Neural cell (in vitro differentiated cells): ENCODE data around the gene CPHXL2. TPM values are rescaled to one million over a fixed set of nuclear protein-coding genes. Genes with fewer than 3 reads are reported as not detected.

Source experiments
- H2AFZ ChIP-seq: fragments of 200-600, 300-800 bp; sonication (generic), shearing (Covaris generic); 2 replicates; pipeline ENCODE4 v1.6.0; 2014; ENCODE audit warnings: low read depth, mild to moderate bottlenecking, antibody characterized with exemption, low read length, moderate library complexity
- H3F3A ChIP-seq: fragments of 200-600 bp; shearing (Covaris generic); 2 replicates; pipeline ENCODE4 v1.6.1; 2016; ENCODE audit warnings: mild to moderate bottlenecking, moderate library complexity, mixed read lengths, antibody characterized with exemption, low read length; ENCODE audit not compliant: insufficient read depth, poor library complexity, severe bottlenecking
- H3K27ac ChIP-seq: fragments of 200-600, 300-800 bp; sonication (generic), shearing (Covaris generic); 2 replicates; pipeline ENCODE4 v1.5.1; 2014; ENCODE audit warnings: mild to moderate bottlenecking, low read length, moderate library complexity
- H3K27me3 ChIP-seq: fragments of 300-800, 200-600 bp; sonication (generic), shearing (Covaris generic); 2 replicates; pipeline ENCODE4 v1.6.0; 2014; ENCODE audit warnings: mild to moderate bottlenecking, low read depth, low read length, moderate library complexity; ENCODE audit not compliant: insufficient read depth
- H3K36me3 ChIP-seq: fragments of 300-800, 200-600 bp; sonication (generic), shearing (Covaris generic); 2 replicates; pipeline ENCODE4 v1.5.1; 2014; ENCODE audit warnings: mild to moderate bottlenecking, antibody characterized with exemption, low read length, moderate library complexity; ENCODE audit not compliant: insufficient read depth
- H3K4me2 ChIP-seq: fragments of 300-800, 200-600 bp; sonication (generic), shearing (Covaris generic); 2 replicates; pipeline ENCODE4 v1.6.0; 2014; ENCODE audit warnings: mild to moderate bottlenecking, low read length
- H3K4me3 ChIP-seq: fragments of 300-800, 200-600 bp; sonication (generic), shearing (Covaris generic); 2 replicates; pipeline ENCODE4 v1.5.1; 2014; ENCODE audit warnings: mild to moderate bottlenecking, low read length, moderate library complexity
- H3K79me2 ChIP-seq: fragments of 200-600 bp; shearing (Covaris generic); replicated peaks from 2 replicates; pipeline ENCODE4 v1.6.0; 2014; ENCODE audit warnings: mild to moderate bottlenecking, low read length, moderate library complexity; ENCODE audit not compliant: insufficient read depth
- H3K9ac ChIP-seq: fragments of 300-800, 200-600 bp; sonication (generic), shearing (Covaris generic); 2 replicates; pipeline ENCODE4 v1.6.1; 2016; ENCODE audit warnings: mild to moderate bottlenecking, low read length, mixed read lengths
- H3K9me2 ChIP-seq: fragments of 200-600 bp; shearing (Covaris generic); 2 replicates; pipeline ENCODE4 v1.6.1; 2016; ENCODE audit warnings: mild to moderate bottlenecking, low read length, mixed read lengths; ENCODE audit not compliant: insufficient read depth
- H3K9me3 ChIP-seq: fragments of 200-600, 300-800 bp; sonication (generic), shearing (Covaris generic); 2 replicates; pipeline ENCODE4 v1.6.1; 2016; ENCODE audit warnings: mild to moderate bottlenecking, mixed run types, low read length, moderate library complexity, mixed read lengths
- H4K20me1 ChIP-seq: fragments of 200-600 bp; shearing (Covaris generic); 2 replicates; pipeline ENCODE4 v1.6.1; 2016; ENCODE audit warnings: mild to moderate bottlenecking, mixed run types; ENCODE audit not compliant: insufficient read depth
- EP300 ChIP-seq: fragments of 450-650 bp; conservative IDR thresholded peaks from 2 replicates; pipeline ENCODE4 v1.6.1; 2014; ENCODE audit warnings: antibody characterized with exemption, mild to moderate bottlenecking, moderate library complexity; ENCODE audit not compliant: poor library complexity, severe bottlenecking
- EZH2 ChIP-seq: fragments of 200-600, 300-800 bp; shearing (Covaris generic), sonication (generic); IDR thresholded peaks from 2 replicates; pipeline ENCODE4 v1.6.1; 2014; ENCODE audit warnings: antibody characterized with exemption, low read length, borderline replicate concordance, mild to moderate bottlenecking; ENCODE audit not compliant: insufficient read depth, poor library complexity, severe bottlenecking
- MXI1 ChIP-seq: fragments of 450-650 bp; conservative IDR thresholded peaks from 2 replicates; pipeline ENCODE4 v1.6.1; 2014; ENCODE audit warnings: antibody characterized with exemption, mild to moderate bottlenecking; ENCODE audit not compliant: poor library complexity, severe bottlenecking
- POLR2AphosphoS5 ChIP-seq: IDR thresholded peaks from 2 replicates; pipeline ENCODE4 v1.6.1; 2012
- RAD21 ChIP-seq: fragments of 450-650 bp; conservative IDR thresholded peaks from 2 replicates; pipeline ENCODE4 v1.6.1; 2014; ENCODE audit warnings: antibody characterized with exemption, mild to moderate bottlenecking, moderate library complexity
- SMC3 ChIP-seq: fragments of 450-650 bp; conservative IDR thresholded peaks from 2 replicates; pipeline ENCODE4 v1.6.1; 2014; ENCODE audit warnings: antibody characterized with exemption, mild to moderate bottlenecking, moderate library complexity; ENCODE audit not compliant: poor library complexity
- TAF1 ChIP-seq: IDR thresholded peaks from 2 replicates; pipeline ENCODE4 v1.6.1; 2012; ENCODE audit warnings: low read depth
- polyA plus RNA-seq: library from polyadenylated mRNA; depleted of rRNA; stranded (reverse); fragments of >200 nt; gene quantifications from 2 replicates; pipeline ENCODE4 v1.2.3, GENCODE V29; 2014
- TF ChIP-seq, protein P1 (sequence below): IDR thresholded peaks from 2 replicates; pipeline ENCODE4 v1.6.1; 2012; ENCODE audit warnings: borderline replicate concordance
- TF ChIP-seq, protein P2 (sequence below): fragments of 450-650 bp; IDR thresholded peaks from 2 replicates; pipeline ENCODE4 v1.5.1; 2014; ENCODE audit warnings: antibody characterized with exemption, mild to moderate bottlenecking, moderate library complexity; ENCODE audit not compliant: poor library complexity, severe bottlenecking

The CPHXL2 gene
- polyA plus RNA-seq, 1 donor from 2014 or later: not detected

DNA sequence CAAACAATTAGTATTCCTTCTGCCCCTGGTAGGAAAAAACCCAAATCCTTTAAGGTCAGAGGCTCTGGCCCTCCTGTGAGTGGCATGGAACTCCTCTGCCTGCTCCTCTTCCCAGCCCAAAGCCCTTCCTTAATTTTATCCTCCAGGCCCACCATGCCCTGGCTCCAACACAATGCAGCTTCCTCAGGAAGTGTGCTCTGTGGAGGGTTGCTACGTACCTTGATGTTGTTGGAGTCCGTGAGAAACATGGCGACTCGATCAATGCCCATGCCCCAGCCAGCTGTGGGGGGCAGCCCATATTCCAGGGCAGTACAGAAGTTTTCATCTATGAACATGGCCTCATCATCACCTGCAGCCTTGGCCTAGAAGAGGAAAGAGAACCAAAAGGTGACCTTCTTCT, 48.5 kb downstream of the CPHXL2 start:
- H3K9me3 ChIP-seq: no peaks in the 10 kb centered on the region
- TF ChIP-seq, protein P1, sequence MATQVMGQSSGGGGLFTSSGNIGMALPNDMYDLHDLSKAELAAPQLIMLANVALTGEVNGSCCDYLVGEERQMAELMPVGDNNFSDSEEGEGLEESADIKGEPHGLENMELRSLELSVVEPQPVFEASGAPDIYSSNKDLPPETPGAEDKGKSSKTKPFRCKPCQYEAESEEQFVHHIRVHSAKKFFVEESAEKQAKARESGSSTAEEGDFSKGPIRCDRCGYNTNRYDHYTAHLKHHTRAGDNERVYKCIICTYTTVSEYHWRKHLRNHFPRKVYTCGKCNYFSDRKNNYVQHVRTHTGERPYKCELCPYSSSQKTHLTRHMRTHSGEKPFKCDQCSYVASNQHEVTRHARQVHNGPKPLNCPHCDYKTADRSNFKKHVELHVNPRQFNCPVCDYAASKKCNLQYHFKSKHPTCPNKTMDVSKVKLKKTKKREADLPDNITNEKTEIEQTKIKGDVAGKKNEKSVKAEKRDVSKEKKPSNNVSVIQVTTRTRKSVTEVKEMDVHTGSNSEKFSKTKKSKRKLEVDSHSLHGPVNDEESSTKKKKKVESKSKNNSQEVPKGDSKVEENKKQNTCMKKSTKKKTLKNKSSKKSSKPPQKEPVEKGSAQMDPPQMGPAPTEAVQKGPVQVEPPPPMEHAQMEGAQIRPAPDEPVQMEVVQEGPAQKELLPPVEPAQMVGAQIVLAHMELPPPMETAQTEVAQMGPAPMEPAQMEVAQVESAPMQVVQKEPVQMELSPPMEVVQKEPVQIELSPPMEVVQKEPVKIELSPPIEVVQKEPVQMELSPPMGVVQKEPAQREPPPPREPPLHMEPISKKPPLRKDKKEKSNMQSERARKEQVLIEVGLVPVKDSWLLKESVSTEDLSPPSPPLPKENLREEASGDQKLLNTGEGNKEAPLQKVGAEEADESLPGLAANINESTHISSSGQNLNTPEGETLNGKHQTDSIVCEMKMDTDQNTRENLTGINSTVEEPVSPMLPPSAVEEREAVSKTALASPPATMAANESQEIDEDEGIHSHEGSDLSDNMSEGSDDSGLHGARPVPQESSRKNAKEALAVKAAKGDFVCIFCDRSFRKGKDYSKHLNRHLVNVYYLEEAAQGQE: no peak
- TF ChIP-seq EZH2 (no peak), MXI1 (no peak), POLR2AphosphoS5 (no peak), RAD21 (no peak), SMC3 (no peak), TAF1 (no peak), EP300 (no peak)
- TF ChIP-seq, protein P2, sequence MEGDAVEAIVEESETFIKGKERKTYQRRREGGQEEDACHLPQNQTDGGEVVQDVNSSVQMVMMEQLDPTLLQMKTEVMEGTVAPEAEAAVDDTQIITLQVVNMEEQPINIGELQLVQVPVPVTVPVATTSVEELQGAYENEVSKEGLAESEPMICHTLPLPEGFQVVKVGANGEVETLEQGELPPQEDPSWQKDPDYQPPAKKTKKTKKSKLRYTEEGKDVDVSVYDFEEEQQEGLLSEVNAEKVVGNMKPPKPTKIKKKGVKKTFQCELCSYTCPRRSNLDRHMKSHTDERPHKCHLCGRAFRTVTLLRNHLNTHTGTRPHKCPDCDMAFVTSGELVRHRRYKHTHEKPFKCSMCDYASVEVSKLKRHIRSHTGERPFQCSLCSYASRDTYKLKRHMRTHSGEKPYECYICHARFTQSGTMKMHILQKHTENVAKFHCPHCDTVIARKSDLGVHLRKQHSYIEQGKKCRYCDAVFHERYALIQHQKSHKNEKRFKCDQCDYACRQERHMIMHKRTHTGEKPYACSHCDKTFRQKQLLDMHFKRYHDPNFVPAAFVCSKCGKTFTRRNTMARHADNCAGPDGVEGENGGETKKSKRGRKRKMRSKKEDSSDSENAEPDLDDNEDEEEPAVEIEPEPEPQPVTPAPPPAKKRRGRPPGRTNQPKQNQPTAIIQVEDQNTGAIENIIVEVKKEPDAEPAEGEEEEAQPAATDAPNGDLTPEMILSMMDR: no peak
- no peaks in the 10 kb centered on the region for H3K27me3 ChIP-seq
- H3K27ac ChIP-seq: no peak overlapping the region
- H3K4me2 ChIP-seq: no peak overlapping the region
- H4K20me1 ChIP-seq: no peaks in the 10 kb centered on the region
- H3K9ac ChIP-seq: no peak overlapping the region
- H3K36me3 ChIP-seq: peaks cover 8% of the 10 kb centered on the region
- no peaks in the 10 kb centered on the region for H3K9me2 ChIP-seq
- no peak overlapping the region for H3K4me3 ChIP-seq
- H3F3A ChIP-seq: no peaks in the 10 kb centered on the region
- H3K79me2 ChIP-seq: no peaks in the 10 kb centered on the region
- no peak overlapping the region for H2AFZ ChIP-seq

GRCh38 chr16:75627851-75628250, 49.0 kb downstream of the CPHXL2 start:
- H2AFZ ChIP-seq: no peak overlapping the region
- H3K27me3 ChIP-seq: no peaks in the 10 kb centered on the region
- no peaks in the 10 kb centered on the region for H3K9me2 ChIP-seq
- peaks cover 8% of the 10 kb centered on the region for H3K36me3 ChIP-seq
- TF ChIP-seq, protein P1: no peak
- TF ChIP-seq, protein P2: no peak
- no peak for TF ChIP-seq EP300
- TF ChIP-seq RAD21: no peak
- TF ChIP-seq TAF1: no peak
- TF ChIP-seq MXI1: no peak
- no peak for TF ChIP-seq EZH2
- TF ChIP-seq POLR2AphosphoS5: no peak
- no peak for TF ChIP-seq SMC3
- H4K20me1 ChIP-seq: no peaks in the 10 kb centered on the region
- H3F3A ChIP-seq: no peaks in the 10 kb centered on the region
- H3K27ac ChIP-seq: no peak overlapping the region
- H3K9ac ChIP-seq: no peak overlapping the region
- H3K9me3 ChIP-seq: no peaks in the 10 kb centered on the region
- no peak overlapping the region for H3K4me3 ChIP-seq
- no peaks in the 10 kb centered on the region for H3K79me2 ChIP-seq
- H3K4me2 ChIP-seq: no peak overlapping the region
